Vagina (tissue), 2 donors: ENCODE data around the gene SUPT3H.

Experiments used
- CTCF ChIP-seq, 3 experiments: fragments of 450-650 bp in 2 of 3; fragments of 200-600 bp in 1 of 3; sonication (generic) in 1 of 3; IDR thresholded peaks; one replicate each; pipeline ENCODE4 v1.5.1; 2017 to 2019; ENCODE audit warnings: antibody characterized with exemption in 3 of 3, mild to moderate bottlenecking in 2 of 3, moderate library complexity in 2 of 3
- POLR2A ChIP-seq, 2 donors: fragments of 450-650 bp; IDR thresholded peaks; one replicate each; pipeline ENCODE4 v1.6.1; 2017; ENCODE audit warnings: antibody characterized with exemption in 2 of 2, mild to moderate bottlenecking in 2 of 2, moderate library complexity in 2 of 2
- POLR2AphosphoS5 ChIP-seq, 2 donors: sonication (generic); formaldehyde crosslinking; IDR thresholded peaks; one replicate each; pipeline ENCODE4 v1.9.0; 2017; ENCODE audit warnings: antibody characterized with exemption in 2 of 2, mild to moderate bottlenecking in 2 of 2, low read depth in 1 of 2; ENCODE audit not compliant: insufficient read depth in 1 of 2

GRCh38 chr6:45314146-45314545 is 63.6 kb downstream of the SUPT3H start:
- TF ChIP-seq CTCF (IDR thresholded peaks at IDR 0.05) (no peak), POLR2A (IDR thresholded peaks at IDR 0.05) (no peak), POLR2AphosphoS5 (IDR thresholded peaks at IDR 0.05; ENCODE audit: insufficient read depth in 1 of 2, low read depth in 1 of 2) (no peak)
